Activated T-cell treated with anti-CD3 and anti-CD28 coated beads, Interleukin-2, amount 50 U/mL, for 48 hours (primary cell): ENCODE results near the gene ATF1.
"Not testable (repeated sequence)": the region's sequence is repeated elsewhere in the genome, so short reads cannot be mapped to it uniquely, and the experiment has no call there.

Experiments
- DNase-seq, 2 experiments: peaks; one replicate each; pipeline ENCODE4 v3.0.0-alpha.2; 2020

ATF1 gene

DNA sequence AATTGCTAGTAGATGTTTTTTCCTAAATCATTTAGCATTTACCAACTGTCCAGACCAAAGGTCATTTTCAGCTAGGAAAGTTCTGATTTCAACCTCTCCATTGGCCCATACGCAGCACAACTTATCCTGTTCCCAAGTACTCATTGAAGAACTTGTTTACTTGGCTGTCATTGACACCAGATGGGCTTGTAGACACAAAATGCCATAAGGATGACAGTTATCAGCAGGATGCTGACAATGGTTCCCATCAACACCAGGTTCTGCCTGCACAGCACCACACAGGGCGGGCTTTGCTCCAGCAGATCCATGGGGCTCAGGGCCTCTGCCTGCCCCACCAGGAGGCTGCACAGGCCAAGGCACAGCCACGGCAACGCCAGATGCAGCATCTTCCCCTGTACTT, 42.3 kb downstream of the ATF1 start:
- DNase-seq: no peak

DNA sequence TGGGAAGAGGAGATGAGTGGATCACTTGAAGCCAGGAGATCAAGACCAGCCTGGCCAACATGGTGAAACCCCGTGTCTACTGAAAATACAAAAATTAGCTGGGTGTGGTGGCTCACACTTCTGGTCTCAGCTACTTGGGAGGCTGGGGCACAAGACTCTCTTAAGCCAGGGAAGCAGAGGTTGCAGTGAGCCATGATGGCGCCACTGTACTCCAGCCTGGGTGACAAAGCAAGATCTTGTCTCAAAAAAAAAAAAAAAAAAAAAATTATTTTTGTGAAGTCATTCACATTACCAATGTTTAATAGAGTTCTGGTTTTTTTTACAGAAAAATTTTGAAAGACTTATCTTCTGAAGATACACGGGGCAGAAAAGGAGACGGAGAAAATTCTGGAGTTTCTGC, 45.2 kb downstream of the ATF1 start:
- not testable (repeated sequence) for DNase-seq

DNA sequence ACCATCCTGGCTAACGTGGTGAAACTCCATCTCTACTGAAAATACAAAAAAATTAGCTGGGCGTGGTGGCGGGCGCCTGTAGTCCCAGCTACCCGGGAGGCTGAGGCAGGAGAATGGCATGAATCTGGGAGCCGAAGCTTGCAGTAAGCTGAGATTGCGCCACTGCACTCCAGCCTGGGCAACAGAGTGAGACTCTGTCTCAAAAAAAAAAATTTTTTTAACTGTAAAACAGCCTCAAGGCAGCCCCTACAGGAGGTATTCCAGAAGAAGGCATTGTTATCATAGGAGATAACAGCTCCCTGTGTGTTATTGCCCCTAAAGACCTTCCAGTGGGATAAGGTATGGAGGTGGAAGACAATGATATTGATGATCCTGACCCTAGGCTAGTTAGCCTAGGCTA, 51.0 kb downstream of the ATF1 start:
- not testable (repeated sequence) for DNase-seq

DNA sequence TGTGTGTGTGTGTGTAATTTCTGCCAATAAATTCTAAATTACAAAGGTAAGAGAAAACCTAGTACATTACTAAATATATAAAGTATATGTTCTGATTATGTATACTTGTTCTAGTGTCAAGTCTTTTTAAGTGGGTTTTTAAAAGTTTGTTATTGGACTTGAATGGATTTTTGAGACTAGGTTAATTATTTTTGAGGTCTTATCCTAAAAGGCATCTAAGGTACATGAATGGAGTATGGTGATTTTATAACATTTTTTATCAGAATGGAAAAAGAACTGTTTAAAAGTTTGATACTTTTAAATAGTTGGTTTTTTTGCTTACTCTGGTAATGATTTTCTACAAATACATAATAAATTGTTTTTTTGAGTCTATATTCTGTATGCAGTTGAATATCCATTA, 56.3 kb downstream of the ATF1 start:
- DNase-seq: no peak

DNA sequence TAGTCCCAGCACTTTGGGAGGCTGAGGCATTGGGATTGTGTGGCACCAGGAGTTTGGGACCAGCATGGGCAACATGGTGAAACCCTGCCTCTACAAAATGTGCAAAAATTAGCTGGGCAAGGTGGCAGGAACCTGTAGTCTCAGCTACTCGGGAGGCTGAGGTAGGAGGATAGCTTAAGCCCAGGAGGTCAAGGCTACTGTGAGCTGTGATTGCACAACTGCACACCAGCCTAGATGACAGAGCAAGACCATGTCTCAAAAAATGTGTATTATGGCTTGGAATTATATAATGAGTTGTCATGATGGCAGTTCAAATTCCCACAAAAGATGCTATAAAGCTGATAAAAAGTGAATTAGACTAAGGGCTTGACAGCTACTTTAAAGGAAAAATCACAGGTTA, 58.2 kb downstream of the ATF1 start:
- DNase-seq: no peak

DNA sequence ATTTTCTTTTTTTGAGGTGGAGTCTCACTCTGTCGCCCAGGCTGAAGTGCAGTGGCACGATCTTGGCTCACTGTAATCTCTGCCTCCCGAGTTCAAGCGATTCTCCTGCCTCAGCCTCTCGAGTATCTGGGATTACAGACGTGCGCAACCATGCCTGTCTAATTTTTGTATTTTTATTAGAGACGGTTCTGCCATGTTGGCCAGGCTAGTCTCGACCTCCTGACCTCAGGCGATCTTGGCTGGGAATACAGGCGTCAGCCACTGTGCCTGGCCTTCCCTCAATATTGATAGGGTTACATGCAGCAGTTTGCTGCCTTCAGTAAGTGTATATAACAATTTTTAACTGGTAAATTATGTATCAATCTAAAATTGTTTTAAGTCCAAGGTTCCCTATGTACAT, 59.8 kb downstream of the ATF1 start:
- DNase-seq: not testable (repeated sequence)

DNA sequence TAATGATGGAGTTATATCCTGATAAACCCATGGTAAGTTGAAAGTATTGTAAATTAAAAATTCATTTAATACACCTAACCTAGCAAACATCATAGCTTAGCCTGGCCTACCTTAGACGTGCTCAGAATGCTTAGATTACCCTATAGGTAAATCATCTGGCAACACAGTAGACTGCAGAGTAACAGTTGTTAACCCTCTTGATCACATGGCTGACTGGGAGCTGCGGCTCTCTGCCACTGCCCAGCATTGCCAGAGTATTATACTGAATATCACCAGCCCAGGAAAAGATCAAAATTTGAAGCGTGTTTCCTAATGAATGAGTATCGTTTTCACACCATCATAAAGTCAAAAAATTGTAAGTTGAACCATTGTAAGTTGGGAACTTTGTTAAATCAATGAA, 61.0 kb downstream of the ATF1 start:
- DNase-seq: no peak

DNA sequence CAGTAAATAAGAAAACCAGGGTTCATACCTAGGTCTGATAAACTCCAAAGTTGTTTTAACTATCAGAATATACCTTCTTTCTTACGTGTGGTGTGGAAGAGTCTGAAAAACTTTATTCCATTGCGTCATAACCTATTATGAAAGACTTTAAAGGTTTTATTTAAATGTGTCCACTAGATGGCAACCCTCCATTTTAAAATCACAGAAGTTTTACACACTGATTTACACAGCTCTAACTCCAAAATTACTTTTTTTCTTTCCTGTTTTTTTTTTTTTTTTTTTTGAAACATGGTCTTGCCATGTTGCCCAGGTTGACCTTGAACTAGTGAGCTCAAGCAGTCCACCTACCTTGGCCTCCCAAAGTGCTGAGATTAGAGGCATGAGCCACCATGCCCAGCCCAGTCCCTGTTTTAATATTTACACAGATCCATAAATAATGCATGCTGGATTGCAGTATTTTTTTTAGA, 61.5 kb downstream of the ATF1 start:
- DNase-seq: no peak

DNA sequence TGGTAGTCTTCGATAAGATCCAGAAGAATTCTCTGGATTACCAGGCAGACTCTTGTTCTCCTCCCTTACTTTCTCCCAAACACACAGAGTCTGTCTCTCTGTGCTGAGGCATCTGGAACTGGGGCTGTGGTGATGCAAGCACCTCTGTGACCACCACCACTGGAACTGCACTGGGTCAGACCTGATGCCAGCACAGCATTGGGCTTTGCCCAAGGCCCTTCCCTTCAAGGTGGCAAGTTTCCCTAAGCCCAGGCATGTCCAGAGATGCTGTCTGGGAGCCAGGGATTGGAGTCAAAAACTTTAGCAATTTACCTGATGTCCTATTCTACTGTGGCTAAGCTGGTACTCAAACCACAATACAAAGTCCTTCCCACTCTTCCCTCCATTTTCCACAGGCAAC, 64.2 kb downstream of the ATF1 start:
- DNase-seq: no peak

DNA sequence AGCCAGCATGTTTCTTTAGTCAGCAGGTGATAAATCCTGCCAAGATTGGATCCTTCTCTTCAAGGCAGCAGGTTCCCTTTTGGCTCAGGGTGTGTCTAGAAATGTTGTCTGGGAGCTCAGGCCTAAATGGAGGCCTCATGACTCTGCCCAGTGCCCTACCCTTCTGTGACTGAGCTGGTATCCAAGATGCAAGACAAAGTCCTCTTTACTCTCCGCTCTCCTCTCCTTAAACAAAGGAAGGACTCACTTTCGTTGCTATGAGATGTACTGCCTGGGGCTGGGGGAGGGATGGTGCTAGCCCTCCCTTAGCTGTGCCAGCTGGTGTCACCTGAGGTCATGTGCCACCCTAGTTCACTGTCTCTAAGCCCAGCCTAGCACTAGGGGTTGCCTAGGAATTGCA, 65.0 kb downstream of the ATF1 start:
- no peak for DNase-seq

DNA sequence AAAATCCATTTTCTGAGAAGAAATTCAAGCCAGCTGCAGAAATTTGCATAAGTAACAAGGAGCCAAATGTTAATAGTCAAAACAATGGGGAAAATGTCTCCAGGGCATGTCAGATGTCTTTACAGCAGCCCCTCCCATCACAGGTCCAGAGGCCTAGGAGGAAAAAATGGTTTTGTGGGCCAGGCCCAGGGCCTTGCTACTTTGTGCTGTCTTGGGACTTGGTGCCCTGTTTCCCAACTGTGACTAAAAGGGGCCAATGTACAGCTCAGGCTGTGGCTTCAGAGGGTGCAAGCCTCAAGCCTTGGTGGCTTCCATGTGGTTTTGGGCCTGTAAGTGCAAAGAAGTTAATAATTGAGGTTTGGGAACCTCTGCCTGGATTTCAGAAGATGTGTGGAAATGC, 69.9 kb downstream of the ATF1 start:
- not testable (repeated sequence) for DNase-seq

DNA sequence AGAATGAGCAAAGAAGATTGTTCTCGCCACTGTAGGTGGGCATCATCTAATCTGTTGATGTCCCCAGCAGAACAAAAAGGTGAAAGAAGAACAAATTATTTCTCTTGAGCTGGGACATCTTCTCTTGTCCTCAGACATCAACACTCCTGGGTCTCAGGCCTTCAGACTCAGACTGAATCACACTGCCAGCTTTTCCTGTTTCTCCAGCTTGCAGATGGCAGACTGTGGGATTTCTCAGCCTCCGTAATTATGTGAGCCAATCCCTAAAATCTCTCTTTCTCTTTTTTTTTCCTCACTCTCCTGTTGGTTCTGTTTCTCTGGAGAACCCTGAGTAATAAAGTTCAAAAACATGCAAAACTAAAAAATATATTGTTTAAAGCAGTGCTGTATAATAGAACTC, 75.1 kb downstream of the ATF1 start:
- no peak for DNase-seq

DNA sequence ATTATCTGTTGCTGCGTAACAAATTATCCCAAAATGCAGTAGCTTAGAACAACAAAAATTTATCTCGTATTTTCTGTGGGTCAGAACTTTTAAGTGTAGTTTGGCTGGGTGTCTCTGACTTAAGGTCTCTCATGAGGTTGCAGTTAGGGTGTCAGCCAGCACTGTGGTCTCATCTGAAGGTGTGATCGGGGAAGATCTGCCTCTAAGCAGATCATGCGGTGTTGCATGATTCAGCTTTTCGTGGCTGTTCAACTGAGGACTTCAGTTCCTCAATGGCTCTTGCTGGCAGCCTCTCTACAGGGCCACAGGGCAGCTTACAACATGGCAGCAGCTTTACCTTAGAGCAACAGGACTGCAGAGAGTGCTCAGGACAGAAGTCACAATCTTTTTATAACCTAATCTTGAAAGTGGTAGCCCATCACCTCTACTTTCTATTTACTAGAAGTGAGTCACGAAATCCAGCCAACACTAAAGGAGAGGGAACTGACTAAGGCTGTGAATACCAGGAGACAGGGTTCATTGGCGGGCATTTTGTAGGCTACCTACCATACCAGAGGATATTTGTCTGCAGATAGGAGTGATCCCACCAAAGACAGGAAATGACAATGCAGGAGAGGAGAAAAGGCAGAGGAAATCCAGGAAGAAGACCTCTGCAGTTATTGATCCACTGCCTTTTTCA, 77.0 kb downstream of the ATF1 start:
- DNase-seq: no peak

DNA sequence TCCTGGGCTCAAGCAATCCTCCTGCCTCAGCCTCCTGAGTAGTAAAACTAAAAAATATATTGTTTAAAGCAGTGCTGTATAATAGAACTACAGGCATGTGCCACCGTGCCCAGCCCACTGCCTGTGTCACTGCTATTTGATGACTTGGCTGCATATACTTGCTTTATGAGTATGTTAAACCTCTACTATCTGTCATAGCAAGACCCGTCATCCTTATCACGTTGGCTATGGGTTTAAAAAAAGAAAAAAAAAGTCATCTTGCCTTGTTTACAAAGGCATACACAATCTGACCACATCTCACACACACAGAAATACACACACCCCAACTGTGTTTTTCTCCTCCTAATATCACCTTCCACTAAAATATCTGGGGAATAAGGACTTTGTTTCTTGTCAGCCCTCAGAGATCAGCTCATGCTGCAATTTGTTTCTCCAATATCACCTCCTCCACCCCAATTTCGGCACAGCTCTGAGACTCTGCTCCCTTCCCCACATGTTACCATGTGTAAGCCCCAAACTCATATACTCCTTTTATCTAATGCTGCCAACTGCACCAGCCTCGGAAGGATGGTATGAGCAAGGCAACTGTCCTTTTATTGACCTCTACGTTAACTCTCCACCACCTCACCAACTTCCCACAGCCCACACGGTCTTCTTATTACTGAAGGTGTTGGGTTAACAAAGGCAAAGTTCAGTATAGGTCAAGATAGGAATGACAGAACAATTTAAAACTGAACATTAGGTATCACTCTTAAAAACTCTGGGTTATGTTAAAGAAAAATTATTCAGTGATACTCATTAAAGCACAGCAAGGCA, 78.0 kb downstream of the ATF1 start:
- no peak for DNase-seq

DNA sequence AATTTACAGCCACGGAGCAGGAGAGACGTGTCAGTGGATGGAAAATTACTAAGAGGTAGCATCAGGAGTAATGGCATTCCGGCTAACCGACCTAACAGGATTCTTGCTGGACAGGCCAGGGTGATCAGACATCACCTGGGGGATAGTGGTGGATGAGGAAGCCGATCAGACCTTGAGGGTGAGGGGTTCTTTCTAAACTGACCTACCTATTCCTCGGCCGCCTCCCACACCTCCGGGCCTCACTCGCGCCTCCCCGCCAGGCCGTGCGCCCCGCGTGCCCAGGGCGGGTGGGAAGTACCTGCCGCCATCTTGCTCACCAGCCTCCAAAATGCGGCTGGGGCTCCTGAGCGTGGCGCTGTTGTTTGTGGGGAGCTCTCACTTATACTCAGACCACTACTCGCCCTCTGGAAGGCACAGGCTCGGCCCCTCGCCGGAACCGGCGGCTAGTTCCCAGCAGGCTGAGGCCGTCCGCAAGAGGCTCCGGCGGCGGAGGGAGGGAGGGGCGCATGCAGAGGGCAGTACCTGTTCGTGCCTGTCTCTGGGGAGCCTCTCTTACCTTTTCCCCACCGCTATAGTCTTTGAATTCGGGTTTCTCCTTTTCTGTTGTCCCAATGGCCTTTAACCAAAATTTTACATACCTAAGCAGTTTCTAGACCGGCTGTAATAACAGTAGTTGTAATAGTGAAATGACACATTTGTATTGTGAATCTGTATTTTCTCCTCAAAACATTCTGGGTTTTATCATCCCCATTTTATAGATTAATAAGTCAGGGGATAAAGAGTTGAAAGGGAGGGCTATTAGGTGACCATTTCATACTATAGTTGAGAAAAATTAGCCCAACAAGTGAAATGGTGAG, 79.0 kb downstream of the ATF1 start, which contains the start of gene TMPRSS12:
TMPRSS12 (plus strand) TSS at position 290 of the 857 bp plus-strand sequence; CDS start at position 329, 39 bp downstream.
- DNase-seq: no peak

DNA sequence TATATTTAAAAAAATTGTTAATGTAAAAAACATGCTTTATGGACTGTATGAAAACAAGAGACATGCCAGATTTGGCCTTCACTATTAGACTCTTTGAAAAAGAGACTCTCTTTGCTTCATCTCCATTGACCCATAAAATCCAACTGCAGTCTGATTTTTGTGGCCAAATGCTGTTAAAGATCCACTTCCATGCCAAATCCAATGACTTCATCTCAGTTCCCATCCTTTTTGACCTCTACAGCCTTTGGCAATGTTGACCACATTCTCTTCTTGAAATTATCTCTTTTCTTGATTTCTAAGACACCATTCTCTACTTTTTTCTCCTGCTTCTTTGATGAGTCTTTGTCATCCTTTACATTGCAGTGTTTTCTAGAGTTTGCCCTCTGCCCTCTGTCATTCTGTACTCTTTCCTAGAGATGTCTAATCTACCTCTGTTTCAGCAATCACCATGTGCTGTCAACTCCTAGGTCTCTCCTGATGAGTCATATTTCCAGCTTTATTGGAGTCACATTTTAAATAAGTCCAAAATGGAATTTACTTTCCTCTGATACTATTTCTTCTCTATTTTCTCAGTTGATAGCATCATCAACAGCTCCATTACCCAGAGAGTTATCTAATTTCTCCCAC, 81.2 kb downstream of the ATF1 start:
- no peak for DNase-seq

DNA sequence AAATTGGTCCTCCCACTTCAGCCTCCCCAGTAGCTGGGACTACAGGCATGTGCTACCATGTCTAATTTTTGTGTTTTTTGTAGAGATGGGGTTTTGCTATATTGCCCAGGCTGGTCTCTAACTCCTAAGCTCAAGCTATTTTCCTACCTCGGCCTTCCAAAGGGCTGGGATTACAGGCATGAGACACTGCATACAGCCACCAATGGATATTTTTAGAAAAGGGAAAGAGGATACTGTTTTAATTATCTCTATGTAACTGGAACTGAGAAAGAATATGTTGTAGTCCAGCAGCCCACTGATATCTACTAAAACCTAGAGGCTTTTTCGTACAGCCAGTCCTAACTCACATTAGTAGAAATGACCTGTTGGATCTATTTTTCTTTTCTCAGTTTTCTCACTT, 85.1 kb downstream of the ATF1 start:
- no peak for DNase-seq

DNA sequence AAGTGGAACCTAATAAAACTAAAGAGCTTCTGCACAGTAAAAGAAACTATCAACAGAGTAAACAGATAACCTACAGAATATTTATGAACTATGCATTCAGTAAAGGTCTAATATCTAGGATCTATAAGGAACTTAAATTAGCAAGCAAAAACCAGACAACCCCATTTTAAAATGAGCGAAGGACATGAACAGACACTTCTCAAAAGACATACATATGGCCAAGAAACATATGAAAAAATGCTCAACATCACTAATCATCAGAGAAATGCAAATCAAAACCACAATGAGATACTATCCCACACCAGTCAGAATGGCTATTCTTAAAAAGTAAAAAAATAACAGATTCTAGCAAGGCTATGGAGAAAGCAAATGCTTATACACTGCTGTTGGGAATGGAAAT, 91.3 kb downstream of the ATF1 start:
- DNase-seq: not testable (repeated sequence)

DNA sequence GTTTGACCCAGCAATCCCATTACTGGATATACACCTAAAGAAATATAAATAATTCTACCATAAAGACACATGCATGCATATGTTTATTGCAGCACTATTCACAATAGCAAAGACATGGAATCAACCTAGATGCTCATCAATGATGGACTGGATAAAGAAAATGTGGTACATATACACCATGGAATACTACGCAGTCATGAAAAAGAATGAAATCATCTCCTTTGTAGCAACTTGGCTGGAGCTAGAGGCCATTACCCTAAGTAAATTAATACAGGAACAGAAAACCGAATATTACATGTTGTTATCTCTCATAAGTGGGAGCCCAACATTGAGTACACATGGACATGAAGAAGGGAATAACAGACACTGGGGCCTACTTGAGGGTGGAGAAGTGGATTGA, 91.8 kb downstream of the ATF1 start:
- DNase-seq: not testable (repeated sequence)

DNA sequence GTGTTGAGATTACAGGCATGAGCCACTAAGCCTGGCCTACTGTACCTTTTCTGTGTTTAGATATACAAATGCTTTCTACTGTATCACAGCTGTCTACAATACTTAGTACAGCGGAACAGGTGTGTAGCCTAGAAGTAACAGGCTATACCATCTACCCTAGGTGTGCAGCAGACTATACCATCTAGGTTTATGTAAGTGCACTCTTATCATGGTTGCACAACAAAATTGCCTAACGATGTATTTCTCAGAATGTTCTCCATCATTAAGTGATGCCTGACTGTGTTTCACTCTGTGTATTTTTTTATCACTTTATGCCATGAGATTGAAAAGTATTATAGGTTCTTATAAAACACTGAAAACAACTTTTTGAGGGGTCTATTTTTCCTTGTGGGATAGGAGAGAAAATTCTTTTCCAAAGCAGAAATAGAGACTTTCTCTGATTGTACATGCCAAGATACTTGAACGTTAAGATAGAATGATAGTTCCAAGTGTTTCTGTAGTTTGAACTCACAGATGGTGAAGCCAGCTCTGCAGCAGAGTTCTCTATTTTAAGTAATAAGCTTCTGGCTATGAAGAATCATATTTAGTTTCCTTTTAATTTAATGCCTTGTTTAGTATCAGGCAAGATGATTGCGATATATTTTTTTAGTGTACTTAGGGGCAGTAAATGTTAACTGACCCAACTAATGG, 95.9 kb downstream of the ATF1 start:
- DNase-seq: no peak

DNA sequence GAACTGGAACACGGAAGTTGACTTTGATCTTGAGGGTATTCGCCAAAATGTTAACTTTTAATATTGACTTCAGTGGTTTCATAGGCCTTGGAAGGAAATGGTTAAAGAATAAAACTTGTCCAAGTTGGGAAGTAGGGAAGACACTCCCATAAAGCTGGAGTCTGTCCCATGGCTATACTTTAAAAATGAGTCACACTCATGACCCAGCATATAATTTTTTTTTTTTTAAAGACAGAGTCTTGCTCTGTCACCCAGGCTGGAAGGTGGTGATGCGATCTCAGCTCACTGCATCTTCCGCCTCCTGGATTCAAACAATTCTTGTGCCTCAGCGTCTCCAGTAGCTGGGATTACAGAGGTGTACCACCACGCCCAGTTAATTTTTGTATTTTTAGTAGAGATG, 98.4 kb downstream of the ATF1 start:
- no peak for DNase-seq

DNA sequence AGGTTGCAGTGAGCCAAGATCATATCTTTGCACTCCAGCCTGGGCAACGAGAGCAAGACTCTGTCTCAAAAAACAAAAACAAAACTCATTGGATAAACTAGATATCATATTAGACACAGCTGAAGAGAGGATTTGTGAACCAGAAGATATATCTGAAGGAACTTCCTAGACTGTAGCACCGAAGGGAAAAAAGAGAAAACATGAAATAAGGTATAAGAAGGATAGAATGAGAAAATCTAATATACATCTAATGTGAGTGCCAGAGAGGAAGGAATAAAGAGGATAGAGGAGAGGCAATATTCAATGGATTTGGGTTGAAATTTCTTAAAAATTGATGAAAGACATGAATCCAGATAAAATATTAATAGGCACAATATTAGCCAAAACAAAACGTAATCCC, 101.4 kb downstream of the ATF1 start:
- no peak for DNase-seq
